ENCODE data around the gene CAMK1D.

CAMK1D gene

DNA sequence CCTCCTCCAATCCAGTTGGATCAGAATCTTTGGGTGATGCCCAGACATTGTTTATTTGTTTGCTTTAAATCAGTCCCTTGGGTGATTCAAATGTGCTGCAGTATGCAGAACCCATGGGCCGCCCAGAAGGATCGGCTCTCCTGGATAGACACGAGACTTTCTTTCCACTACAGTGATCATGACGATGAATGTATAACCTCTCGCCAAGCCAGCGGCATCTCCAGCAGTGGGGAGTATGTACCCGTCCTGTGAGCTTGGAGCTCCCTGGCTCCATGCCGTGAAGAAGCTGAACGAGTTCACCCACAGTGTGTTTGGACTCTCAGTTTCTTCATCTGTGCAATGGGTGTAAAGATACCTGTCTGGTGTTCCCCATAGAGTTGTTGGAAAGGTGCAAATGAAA is 162.3 kb downstream of the CAMK1D start:
- no peak for DNase-seq (ENCODE audit: low read depth in 2 of 3, low spot score in 2 of 3)

DNA sequence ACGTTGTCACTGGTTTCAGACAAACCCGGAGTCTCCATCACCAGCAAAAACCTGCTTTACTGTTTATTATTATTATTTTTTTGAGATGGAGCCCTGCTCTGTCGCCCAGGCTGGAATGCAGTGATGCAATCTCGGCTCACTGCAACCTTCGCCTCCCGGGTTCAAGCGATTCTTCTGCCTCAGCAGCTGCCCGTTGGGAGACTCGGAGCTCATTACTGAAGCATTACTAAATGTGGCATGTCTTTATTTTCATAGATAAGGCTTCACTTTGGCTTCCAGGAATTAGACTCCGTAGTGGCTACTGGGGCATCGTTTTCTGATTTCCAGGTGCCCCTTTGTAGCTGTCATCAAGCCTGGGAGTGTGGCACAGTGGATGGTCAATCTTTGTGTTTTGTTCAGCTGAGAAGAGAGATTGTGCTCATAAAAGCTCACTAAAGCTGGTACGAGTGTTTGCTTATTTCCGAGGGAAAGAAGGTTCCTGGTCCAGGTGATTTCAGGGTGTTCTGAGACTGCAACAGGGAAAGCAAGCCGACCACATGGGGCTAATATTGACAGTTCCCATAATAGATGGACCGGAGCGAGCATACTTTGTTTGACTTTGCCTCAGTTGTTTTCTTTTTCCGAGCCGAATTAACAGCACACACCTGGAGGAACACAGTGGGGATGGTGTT is 163.1 kb downstream of the CAMK1D start:
- DNase-seq (ENCODE audit: low read depth in 2 of 3, low spot score in 2 of 3): no peak

DNA sequence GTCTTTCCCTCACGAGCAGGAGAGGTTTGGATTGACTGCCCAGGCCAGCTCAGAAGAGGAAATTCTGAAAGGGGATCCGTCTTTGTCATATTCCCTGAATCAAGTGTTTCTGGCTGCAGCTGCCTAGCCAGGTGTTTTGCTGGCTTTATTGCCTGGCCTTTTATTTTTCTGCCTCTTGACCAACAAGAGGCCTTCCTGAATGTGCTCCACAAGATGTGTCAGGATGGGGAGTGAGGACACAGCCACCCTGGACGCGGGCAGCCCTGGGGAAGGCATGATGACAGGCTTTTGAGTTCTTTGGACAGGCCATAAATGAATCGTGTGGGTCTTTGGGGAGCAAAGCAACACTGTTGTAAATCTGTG is 163.6 kb downstream of the CAMK1D start:
- DNase-seq (ENCODE audit: low read depth in 2 of 3, low spot score in 2 of 3): no peak

DNA sequence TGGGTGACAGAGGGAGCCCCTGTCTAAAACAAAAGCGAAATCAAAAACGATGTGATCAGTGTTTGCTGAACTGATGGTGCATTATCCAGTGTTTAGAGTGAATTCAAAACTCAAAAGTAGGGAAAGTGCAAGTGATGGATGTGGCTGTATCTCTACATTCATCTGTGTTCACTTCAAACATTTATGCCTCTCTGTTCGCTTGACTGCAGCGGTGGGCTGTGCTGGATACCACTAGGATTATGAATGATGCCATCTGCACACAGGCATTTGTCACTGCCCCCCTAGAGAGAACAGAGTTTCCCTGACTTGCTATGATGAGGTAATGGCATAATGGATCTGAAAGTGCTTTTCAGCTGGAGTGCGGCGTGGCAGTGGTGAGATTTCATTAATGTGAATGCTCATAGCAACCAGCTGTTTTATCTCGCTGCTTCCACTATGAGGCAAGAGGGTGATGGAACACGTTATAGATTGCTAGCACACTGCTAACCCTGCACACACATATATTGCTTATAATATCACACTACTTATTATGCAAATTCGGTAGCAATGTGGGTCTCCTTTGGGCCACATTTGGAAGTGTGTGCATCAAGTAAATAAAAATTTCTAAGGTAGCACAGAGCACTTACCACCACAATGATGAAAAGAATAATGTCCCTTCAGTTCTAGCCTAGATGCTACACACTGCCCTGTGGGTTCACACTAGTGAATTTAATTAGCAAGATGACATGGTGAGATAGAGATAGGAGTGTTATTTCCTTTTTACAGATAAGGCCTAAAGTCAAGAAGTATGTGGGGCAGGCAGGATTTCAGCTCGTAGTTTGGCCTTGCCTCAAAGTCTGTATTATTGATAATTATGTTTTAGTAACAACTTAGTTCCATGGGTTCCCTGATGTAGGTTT is 164.7 kb downstream of the CAMK1D start:
- DNase-seq (ENCODE audit: low read depth in 2 of 3, low spot score in 2 of 3): no peak

DNA sequence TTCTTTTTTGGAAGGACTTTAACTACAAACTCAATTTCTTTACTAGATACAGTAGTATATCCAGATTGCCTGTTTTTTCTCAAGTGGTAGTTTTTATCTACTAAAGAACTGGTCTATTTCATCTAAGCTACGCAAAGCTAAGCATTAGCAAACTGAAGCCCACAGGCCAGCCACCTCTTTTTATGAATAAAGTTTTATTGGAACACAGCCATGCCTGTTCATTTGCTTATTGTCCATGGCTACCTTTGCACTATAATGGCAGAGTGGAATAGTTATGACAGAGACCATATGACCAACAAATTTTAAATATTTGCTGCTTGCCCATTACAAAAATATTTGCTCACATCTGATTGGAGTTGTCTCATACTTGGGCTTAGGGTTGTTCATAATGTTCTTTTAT is 168.7 kb downstream of the CAMK1D start:
- no peak for DNase-seq (ENCODE audit: low read depth in 2 of 3, low spot score in 2 of 3)

DNA sequence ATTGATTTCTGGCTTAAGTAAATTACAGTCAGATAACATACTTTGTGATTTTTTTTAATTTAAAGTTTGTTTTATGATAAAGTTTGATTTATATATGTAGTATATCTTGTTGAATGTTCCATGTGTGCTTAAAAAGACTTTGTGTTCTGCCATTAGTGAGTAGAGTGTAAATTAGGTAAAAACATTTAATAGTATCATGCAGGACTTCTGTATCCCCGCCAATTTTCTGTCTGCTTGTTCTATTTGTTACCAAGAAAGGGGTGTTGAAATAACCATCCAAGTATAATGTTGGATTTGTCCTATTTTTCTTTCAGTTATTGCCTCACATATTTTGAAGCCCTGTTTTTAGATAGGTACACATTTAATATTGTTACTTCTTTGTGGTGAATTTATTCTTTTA is 172.1 kb downstream of the CAMK1D start:
- DNase-seq (ENCODE audit: low read depth in 2 of 3, low spot score in 2 of 3): no peak

DNA sequence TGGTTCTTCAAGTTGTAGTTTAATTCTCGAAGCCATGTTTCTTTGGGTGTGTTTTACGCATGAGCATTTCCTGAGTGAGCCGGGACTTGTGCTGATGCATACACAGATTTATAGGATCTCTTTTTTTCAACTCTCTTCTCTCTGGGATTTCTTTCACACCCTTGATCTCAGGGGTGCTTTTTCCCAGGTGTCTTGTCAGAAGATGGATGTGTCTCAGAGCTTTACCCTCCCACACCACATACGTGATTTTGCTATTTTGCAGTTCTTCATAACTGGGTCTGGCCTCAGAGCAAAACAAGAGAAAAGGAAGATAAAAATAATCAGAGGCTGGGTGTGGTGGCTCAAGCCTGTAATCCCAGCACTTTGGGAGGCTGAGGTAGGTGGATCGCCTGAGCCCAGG is 177.0 kb downstream of the CAMK1D start:
- no peak for DNase-seq (ENCODE audit: low read depth in 2 of 3, low spot score in 2 of 3)

DNA sequence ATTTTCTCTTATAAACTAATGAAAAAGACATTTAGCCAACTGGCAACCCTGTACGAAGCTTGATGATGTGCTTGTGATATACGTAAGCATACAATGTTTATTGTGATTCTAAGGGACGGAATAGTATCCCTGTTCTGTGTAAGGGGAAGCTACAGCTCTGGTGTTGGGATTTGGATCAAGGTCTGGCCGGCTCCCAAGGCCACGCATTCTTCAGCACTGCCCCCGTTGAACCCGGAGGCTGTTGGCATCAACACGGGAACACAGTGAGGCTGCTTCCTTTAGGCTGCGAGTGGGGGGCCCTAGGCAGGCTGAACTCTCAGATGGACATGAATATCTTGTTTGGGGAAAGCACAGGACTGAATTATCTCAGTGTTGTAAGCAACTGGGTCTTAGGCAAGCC is 180.6 kb downstream of the CAMK1D start:
- DNase-seq (ENCODE audit: low read depth in 2 of 3, low spot score in 2 of 3): no peak

DNA sequence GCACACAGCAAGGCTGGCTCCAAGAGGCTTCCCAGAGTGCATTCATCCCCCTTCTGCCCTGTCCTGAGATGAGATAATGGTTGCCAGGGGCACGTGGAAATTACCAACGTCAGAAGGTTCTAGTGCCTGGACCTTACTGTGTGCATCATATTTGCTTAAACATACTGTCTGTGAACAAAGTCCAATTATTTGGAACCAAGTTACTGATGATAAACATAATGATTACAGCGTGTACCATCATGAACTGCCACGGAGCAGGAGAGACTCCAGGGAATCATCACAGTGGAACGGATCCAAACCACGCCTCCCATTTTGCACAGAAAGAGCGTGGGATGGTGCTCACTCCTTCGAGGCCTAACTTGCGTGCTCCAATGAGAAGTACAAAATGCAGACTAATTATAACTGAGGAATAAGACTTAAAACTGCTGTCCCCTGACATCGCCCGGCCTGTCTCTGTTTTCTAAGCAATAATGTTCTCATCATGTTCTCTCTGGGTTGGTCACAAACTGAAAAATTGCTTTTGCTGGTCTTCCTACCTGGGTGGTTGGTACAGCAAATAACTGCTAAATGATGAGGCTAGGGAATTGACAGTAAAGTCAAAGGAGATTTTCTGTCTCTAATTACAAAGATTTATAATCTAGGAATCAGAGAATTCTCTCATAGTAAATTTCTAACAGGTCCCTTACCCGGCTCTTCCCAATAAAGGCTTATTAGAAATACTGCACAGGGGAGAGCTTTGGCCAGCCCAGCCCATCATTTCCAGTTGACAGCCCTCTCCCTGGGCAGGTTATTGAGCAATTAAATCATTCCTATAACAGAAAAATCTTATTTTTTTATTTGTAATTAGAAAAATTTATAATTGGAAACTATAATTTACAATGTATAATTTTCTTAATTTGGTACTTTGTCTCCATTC is 182.2 kb downstream of the CAMK1D start:
- no peak for DNase-seq (ENCODE audit: low read depth in 2 of 3, low spot score in 2 of 3)

DNA sequence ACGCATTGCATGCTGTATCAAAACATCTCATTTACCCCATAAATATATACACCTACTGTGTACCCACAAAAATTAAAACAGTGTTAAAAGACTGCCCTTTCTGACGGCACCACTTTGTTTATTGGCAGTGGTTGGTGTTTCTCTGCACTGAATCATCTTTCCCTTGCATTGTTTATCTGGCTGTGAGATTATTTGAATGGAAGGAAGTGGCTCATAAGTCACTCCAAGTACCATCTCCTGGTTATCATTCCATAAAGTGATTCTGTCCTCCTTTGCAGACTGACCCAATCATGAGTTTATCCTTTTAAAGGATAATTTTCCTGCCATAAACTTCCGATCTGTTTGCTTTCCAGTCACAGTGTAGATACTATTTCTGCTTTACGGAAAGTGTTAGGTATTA is 183.8 kb downstream of the CAMK1D start:
- no peak for DNase-seq (ENCODE audit: low read depth in 2 of 3, low spot score in 2 of 3)

DNA sequence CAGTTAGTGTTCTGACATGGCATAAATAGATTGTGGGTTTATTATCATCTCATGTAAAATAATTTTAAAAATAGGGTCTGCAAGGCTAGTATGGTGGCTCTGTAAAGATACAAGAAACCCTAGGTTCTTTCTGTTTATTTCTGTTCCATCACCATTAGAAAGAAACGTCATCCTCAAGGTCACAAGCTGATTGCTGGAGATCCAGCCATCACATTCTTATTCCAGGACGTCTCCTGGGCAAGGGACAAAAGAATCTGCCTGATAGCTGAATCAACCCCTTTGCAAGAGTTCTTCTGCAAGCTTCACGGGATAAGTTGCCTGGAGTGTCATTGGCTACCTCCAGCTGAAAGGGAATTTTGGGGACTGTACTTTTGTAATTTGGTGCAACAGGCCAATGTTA is 184.4 kb downstream of the CAMK1D start:
- DNase-seq (ENCODE audit: low read depth in 2 of 3, low spot score in 2 of 3): no peak

DNA sequence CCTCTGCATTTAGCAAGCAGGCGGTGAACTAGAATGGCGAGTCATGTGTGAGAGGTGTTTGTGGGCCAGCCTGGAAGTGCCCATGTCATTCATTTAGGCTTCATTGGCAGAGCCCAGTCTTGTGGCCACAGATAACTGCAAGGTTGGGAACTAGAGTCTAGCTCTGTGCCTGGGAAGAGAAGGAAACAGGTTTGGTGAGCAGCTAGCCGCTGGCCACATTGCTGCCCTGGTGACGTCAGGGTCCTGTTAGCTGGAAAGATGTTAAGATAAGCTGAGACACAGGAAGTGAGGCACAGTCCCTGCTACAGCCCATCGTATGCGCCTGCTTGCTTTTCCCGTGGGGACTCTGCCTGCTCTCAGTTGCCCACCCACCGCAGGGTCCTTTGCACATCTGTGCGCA is 185.5 kb downstream of the CAMK1D start:
- DNase-seq (ENCODE audit: low read depth in 2 of 3, low spot score in 2 of 3): no peak

DNA sequence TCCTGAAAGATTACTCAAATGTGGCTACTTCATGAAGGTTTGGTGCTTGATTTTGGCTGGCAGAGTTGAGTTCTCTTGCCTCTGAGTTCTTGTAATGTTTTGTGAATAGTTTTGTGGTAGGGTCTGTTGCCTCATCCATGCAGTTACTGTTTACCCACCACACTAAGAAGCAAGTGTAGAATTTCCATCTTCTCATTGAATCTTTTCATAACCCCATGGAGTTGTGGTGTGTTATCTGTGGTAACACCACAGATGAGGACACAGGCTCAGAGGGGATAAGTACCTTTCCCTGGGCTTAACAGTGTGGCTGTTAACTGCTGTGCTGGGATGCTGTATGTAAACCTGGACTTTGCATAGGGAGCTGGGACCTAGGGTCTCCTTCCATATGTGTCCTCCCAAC is 186.3 kb downstream of the CAMK1D start:
- DNase-seq (ENCODE audit: low read depth in 2 of 3, low spot score in 2 of 3): no peak

DNA sequence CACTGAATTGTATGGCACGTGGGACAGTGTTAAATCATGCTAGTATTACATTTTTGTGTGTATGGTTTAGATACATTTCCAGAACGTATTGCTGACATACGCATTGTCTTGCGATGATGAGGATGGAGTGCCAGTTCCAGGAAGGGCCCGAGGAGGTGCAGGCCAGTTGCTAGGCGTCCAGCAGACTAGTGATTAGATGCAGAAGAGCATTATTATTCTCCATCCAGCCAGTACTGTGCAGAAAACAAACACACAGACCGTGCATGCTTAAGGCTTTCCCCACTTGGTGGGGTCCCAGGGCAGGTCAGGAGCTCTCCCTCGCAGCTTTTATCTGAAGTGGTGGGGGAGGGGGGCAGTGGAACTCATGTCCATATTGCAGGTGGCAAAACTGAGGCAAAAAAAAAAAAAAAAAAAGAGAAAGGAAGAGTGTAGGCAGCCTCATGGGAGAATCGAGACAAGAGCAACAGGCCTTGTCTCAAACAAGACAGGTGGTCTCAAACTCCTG is 189.2 kb downstream of the CAMK1D start:
- DNase-seq (ENCODE audit: low read depth in 2 of 3, low spot score in 2 of 3): no peak

DNA sequence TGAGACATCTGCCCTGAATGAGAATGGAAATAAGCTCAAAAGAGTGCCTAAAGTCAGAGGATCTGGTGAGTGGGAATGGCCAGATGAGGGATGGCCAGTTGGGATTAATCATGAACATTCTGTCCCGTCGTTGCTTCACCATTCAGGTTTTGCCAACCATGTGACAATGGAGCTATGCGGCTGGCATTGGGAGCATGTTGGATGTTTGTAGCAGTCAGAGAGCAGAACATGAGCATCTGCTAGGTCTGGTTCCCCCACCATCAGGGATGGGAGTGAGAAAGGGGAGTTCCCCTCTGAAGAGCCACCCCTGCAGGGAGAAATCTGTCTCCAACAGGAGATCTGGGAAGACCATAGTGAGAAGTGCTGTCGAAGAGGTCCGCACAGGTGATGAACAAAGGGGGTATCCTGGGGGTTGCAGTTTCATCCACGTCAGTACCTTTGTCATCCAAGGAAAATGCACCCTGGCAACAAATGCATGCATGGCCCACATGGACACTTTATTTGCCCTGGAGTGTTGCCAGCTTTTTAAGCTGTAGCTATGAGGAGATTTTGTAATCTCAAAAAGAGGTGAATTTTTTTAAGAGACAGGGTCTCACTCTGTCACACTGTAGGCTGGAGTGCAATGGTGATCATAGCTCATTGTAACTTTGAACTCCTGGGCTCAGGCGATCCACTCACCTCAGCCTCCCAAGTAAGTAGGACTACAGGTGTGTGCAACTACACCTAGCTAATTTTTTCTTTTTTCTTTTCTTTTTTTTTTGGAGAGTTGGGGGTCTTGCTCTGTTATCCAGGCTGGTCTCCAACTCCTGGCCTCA is 190.2 kb downstream of the CAMK1D start:
- DNase-seq (ENCODE audit: low read depth in 2 of 3, low spot score in 2 of 3): no peak

DNA sequence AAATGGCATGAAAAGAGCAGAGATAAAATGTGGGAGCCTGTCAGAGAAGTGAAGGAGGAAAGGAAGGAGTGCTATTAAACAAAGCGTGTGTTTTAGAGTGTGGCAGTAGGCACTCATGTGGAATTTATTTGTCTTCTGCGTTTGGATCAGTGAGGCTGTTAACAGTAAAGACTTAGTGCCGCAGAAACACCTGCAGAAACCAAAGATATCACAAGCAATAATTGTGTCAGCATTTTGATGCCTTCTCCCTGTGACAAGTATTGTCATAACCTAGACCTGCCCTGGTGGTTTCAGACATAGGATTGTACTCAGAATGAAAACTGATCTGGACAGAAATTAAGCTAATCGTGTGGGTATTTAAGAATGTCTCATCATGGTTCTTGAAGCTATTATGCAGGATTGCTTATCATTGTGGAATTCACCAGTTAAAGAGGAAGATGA is 191.0 kb downstream of the CAMK1D start:
- no peak for DNase-seq (ENCODE audit: low read depth in 2 of 3, low spot score in 2 of 3)

DNA sequence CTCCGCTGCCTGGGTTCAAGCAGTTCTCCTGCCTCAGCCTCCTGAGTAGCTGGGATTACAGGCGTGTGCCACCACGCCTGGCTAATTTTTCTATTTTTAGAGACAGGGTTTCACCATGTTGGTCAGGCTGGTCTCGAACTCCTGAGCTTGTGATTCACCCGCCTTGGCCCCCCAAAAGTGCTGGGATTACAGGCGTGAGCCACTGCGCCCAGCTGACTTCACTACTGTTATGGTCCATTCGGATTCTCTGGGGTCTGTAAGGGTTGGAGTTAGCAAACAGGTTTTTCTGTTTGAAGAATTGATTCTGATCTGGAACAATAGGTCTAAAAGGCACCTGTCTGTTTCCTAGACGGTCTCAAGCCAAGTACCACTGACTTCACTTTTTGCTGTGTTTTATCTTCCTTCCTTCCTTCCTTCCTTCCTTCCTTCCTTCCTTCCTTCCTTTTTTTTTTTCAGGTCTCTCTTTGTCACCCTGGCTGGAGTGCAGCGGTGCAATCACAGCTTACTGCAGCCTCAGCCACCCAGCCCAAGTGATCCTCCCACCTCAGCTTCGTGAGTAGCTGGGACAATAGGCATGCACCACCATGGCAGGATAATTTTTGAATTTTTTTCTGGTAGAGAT is 192.2 kb downstream of the CAMK1D start:
- DNase-seq (ENCODE audit: low read depth in 2 of 3, low spot score in 2 of 3): no peak

DNA sequence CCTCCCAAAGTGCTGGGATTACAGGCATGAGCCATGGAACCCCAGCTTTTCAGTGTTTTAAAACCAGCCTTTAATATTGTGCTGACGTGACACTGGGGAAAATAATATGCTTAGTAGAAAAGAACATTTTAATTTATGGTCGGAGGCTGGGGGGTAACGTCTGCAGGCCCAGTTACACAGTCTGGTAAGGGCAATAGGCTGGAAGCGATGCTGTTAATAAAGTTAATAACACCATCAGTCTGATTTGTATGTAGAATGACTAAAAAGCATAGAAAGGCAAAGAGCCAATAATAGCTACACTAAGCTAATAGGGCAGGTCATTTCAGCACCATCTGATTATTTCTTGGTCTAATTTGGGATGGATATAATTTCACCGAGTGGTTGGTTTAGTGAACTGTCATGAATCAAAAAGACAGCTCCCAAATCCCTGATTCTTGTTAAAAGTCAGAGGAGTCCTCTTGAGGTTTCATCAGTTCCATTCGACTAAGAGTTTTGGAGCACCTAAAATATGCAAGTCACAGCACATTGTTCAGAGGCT is 192.9 kb downstream of the CAMK1D start:
- DNase-seq (ENCODE audit: low read depth in 2 of 3, low spot score in 2 of 3): no peak

DNA sequence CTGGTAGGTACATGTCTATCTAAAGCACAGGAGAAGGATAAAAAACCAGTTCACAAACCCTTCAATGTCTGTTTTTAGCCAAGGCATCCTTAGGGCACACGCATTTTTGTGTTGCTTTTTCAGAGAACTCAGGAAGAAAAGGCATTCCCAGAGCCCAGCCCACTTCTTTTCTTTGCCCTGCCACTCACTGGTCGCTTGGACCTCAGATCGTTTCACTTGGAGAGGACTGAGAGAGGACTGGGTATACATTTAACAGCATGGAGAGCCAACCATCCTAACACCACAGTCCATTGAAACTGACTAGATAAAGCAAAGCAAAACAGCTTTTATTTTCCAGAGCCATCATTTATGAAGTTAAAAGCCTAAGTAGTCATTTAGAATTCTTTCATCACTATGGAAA is 194.2 kb downstream of the CAMK1D start:
- no peak for DNase-seq (ENCODE audit: low read depth in 2 of 3, low spot score in 2 of 3)
